PC-3 (cell line): Measurements from ENCODE around the gene C3. TPM values are rescaled to one million over a fixed set of nuclear protein-coding genes. Genes with fewer than 3 reads are reported as not detected.
A peak's percentile ranks its signal among the peaks of the same experiment; 100 is the strongest.
"Not testable (repeated sequence)": the region's sequence is repeated elsewhere in the genome, so short reads cannot be mapped to it uniquely, and the experiment has no call there.

ENCODE experiments used
- ATAC-seq: fragments of 200-7000 bp; cut with Tn5 transposase; 2 replicates; pipeline ENCODE4 v1.9.1; 2020; ENCODE audit warnings: mild to moderate bottlenecking, moderate library complexity
- BruUV-seq: library from RNA; stranded (reverse); fragments of 400-500 nt; replicated peaks from 2 replicates; lab custom pipeline; 2021; lab: Mats Ljungman, UMichigan
- CTCF ChIA-PET: fragments of 300-600 bp; sonication (Branson Sonifier 250); formaldehyde crosslinking; loops from one replicate; lab custom pipeline; 2022; ENCODE audit warnings: antibody characterized with exemption; lab: Charles Lee
- POLR2A ChIA-PET: fragments of 300-600 bp; sonication (Branson Sonifier 250); formaldehyde crosslinking; loops from one replicate; lab custom pipeline; 2022; ENCODE audit warnings: antibody characterized with exemption; ENCODE audit not compliant: unreplicated experiment; lab: Charles Lee
- DNase-seq: peaks from one replicate; pipeline ENCODE4 v3.0.0-alpha.2; 2015
- H2AFZ ChIP-seq: fragments of 300-600 bp; sonication (generic); 2 replicates; pipeline ENCODE4 v1.6.0; 2016; ENCODE audit warnings: antibody characterized with exemption, low read length
- H3F3A ChIP-seq: fragments of 300-600 bp; sonication (generic); one replicate; pipeline ENCODE4 v1.6.0; 2017; ENCODE audit warnings: antibody characterized with exemption, low read length, control low read depth, mild to moderate bottlenecking; ENCODE audit not compliant: unreplicated experiment
- H3K27ac ChIP-seq: fragments of 300-600 bp; sonication (generic); 2 replicates; pipeline ENCODE4 v1.5.1; 2016; ENCODE audit warnings: mild to moderate bottlenecking, low read length
- H3K27me3 ChIP-seq: fragments of 300-600 bp; sonication (generic); 2 replicates; pipeline ENCODE4 v1.6.1; 2016; ENCODE audit warnings: low read length, mixed read lengths
- H3K36me3 ChIP-seq: fragments of 300-600 bp; sonication (generic); 2 replicates; pipeline ENCODE4 v1.6.1; 2016; ENCODE audit warnings: low read depth, mixed run types, low read length, mixed read lengths
- H3K4me1 ChIP-seq: fragments of 300-600 bp; sonication (generic); 2 replicates; pipeline ENCODE4 v1.5.1; 2016; ENCODE audit warnings: low read length; ENCODE audit not compliant: insufficient read depth
- H3K4me2 ChIP-seq: fragments of 300-600 bp; sonication (generic); 2 replicates; pipeline ENCODE4 v1.6.0; 2016; ENCODE audit warnings: low read length
- H3K4me3 ChIP-seq: fragments of 300-600 bp; sonication (generic); 2 replicates; pipeline ENCODE4 v1.5.1; 2016; ENCODE audit warnings: mild to moderate bottlenecking, low read length, mixed read lengths
- H3K79me2 ChIP-seq: fragments of 300-600 bp; sonication (generic); 2 replicates; pipeline ENCODE4 v1.6.1; 2017; ENCODE audit warnings: low read length, mixed read lengths
- H3K9ac ChIP-seq: fragments of 300-600 bp; sonication (generic); 2 replicates; pipeline ENCODE4 v1.6.0; 2016; ENCODE audit warnings: mild to moderate bottlenecking, low read length
- H3K9me2 ChIP-seq: fragments of 300-600 bp; sonication (generic); replicated peaks from 2 replicates; pipeline ENCODE4 v1.6.1; 2016; ENCODE audit warnings: mixed run types, low read length, mixed read lengths
- H3K9me3 ChIP-seq: fragments of 300-600 bp; sonication (generic); 2 replicates; pipeline ENCODE4 v1.6.1; 2016; ENCODE audit warnings: low read length, mixed read lengths
- H4K20me1 ChIP-seq: fragments of 300-600 bp; sonication (generic); 2 replicates; pipeline ENCODE4 v1.6.1; 2016; ENCODE audit warnings: low read length, mixed read lengths
- CTCF ChIP-seq: fragments of 300-600 bp; sonication (generic); conservative IDR thresholded peaks from 2 replicates; pipeline ENCODE4 v1.5.1; 2017; ENCODE audit warnings: antibody characterized with exemption, low read depth, mild to moderate bottlenecking, low read length
- EZH2 ChIP-seq: fragments of 300-600 bp; sonication (generic); IDR thresholded peaks from one replicate; pipeline ENCODE4 v1.6.1; 2017; ENCODE audit warnings: antibody characterized with exemption, mild to moderate bottlenecking, low read length; ENCODE audit not compliant: unreplicated experiment
- EZH2phosphoT487 ChIP-seq: fragments of 300-600 bp; sonication (generic); IDR thresholded peaks from 2 replicates; pipeline ENCODE4 v1.6.1; 2018; ENCODE audit warnings: mild to moderate bottlenecking, antibody characterized with exemption, low read length, borderline replicate concordance
- intact Hi-C: fragments of 100-400 bp; cut with micrococcal nuclease; formaldehyde crosslinking; loops from 2 replicates; pipeline ENCODE4 v1.9.0; 2023
- total RNA-seq: library from RNA; depleted of rRNA; stranded (reverse); fragments of >200 nt; gene quantifications from 2 replicates; pipeline ENCODE4 v1.2.3, GENCODE V29; 2014

C3 gene
- total RNA-seq, 1 experiment from 2014 or later = 13.3 TPM

GRCh38 chr19:6767081-6767356, 46.6 kb upstream of the C3 start:
- no peaks in the 10 kb centered on the region for H4K20me1 ChIP-seq
- H3K9ac ChIP-seq = peak overlapping the region; percentile 88
- ATAC-seq (peak; percentile 56), DNase-seq (peak; percentile 90)
- H3K4me1 ChIP-seq = peaks cover 31% of the 10 kb centered on the region
- H3K9me2 ChIP-seq = no peaks in the 10 kb centered on the region
- peak overlapping the region; percentile 63 for H2AFZ ChIP-seq
- H3K4me3 ChIP-seq = peak overlapping the region; percentile 73
- peaks cover 47% of the 10 kb centered on the region for H3K79me2 ChIP-seq
- peak overlapping the region; percentile 95 for H3K27ac ChIP-seq
- no peaks in the 10 kb centered on the region for H3K9me3 ChIP-seq
- peaks cover 6% of the 10 kb centered on the region for H3K36me3 ChIP-seq
- BruUV-seq = no TSS peak
- ChIA-PET POLR2A (no interaction called here), CTCF (no interaction called here)
- TF ChIP-seq EZH2 = no peak
- no peak for TF ChIP-seq EZH2phosphoT487
- no peak for TF ChIP-seq CTCF
- H3K4me2 ChIP-seq = peak overlapping the region; percentile 83
- H3K27me3 ChIP-seq = no peaks in the 10 kb centered on the region
- intact Hi-C loops = loop anchor here (1.0 to 2.0 kb wide), 3 partner anchors 30 to 96 kb away; partner anchors contain the start of gene GPR108
- H3F3A ChIP-seq = no peaks in the 10 kb centered on the region

- Histone ChIP-seq H3K9ac (peak overlapping the region; percentile 88), H3K4me2 (peak overlapping the region; percentile 83), H3K79me2 (peaks cover 52% of the 10 kb centered on the region), H3K27me3 (no peaks in the 10 kb centered on the region), H3K27ac (peak overlapping the region; percentile 95), H3K36me3 (peaks cover 11% of the 10 kb centered on the region), H3K4me3 (peak overlapping the region; percentile 73), H3K9me3 (no peaks in the 10 kb centered on the region), H4K20me1 (no peaks in the 10 kb centered on the region), H3K9me2 (no peaks in the 10 kb centered on the region), H3K4me1 (peaks cover 31% of the 10 kb centered on the region), H2AFZ (peak overlapping the region; percentile 63), H3F3A (no peaks in the 10 kb centered on the region)
- TF ChIP-seq EZH2 = no peak
- TF ChIP-seq CTCF = no peak
- TF ChIP-seq EZH2phosphoT487 = no peak
- ATAC-seq (peak; percentile 3), DNase-seq (no peak)
- ChIA-PET POLR2A (no interaction called here), CTCF (no interaction called here)
- BruUV-seq = TSS peak; percentile 98
- intact Hi-C loops = loop anchor here (1.0 to 2.0 kb wide), 3 partner anchors 29 to 97 kb away; partner anchors contain the start of gene GPR108
These were observed 46.1 kb upstream of the C3 start for GRCh38 chr19:6766357-6767080.

- H3K4me3 ChIP-seq = peak overlapping the region; percentile 73
- CTCF ChIA-PET = no interaction called here
- H3K27me3 ChIP-seq = no peaks in the 10 kb centered on the region
- H3K4me1 ChIP-seq = peaks cover 31% of the 10 kb centered on the region
- intact Hi-C loops = loop anchor here (2.0 kb wide), 1 partner anchor 35 kb away; no protein-coding TSS in a partner anchor
- H3K4me2 ChIP-seq = peak overlapping the region; percentile 83
- peak overlapping the region; percentile 95 for H3K27ac ChIP-seq
- no peaks in the 10 kb centered on the region for H4K20me1 ChIP-seq
- H2AFZ ChIP-seq = no peak overlapping the region
- DNase-seq (peak; percentile 99), ATAC-seq (peak; percentile 44)
- H3K9me3 ChIP-seq = no peaks in the 10 kb centered on the region
- peaks cover 59% of the 10 kb centered on the region for H3K79me2 ChIP-seq
- no peaks in the 10 kb centered on the region for H3K9me2 ChIP-seq
- no peaks in the 10 kb centered on the region for H3F3A ChIP-seq
- TF ChIP-seq EZH2phosphoT487 = no peak
- no peak for TF ChIP-seq EZH2
- no peak for TF ChIP-seq CTCF
- peak overlapping the region; percentile 88 for H3K9ac ChIP-seq
- H3K36me3 ChIP-seq = peaks cover 18% of the 10 kb centered on the region
- POLR2A ChIA-PET = no interaction called here
- BruUV-seq = no TSS peak
These were observed 45.4 kb upstream of the C3 start for GRCh38 chr19:6765738-6766356.

- H3K9ac ChIP-seq, CTCF ChIA-PET, H3K4me3 ChIP-seq, ATAC-seq, H3K4me2 ChIP-seq, H4K20me1 ChIP-seq, H3K27me3 ChIP-seq, POLR2A ChIA-PET, intact Hi-C loops, H3F3A ChIP-seq, H3K9me3 ChIP-seq, BruUV-seq, H3K27ac ChIP-seq, H2AFZ ChIP-seq, H3K9me2 ChIP-seq: not testable (repeated sequence)
- DNase-seq = peak; percentile 30
- Histone ChIP-seq H3K36me3 (peaks cover 38% of the 10 kb centered on the region), H3K4me1 (peaks cover 26% of the 10 kb centered on the region), H3K79me2 (peaks cover 65% of the 10 kb centered on the region)
These were observed 41.9 kb upstream of the C3 start for GRCh38 chr19:6762253-6762797.
